GM12892 (cell line): ENCODE measurements around the gene TBC1D22A.

Experiments used
- POLR2A ChIP-seq: IDR thresholded peaks from 2 replicates; pipeline ENCODE4 v1.6.1; 2011; ENCODE audit warnings: low read depth, low read length, control low read depth
- POLR2AphosphoS5 ChIP-seq: IDR thresholded peaks from 2 replicates; pipeline ENCODE4 v1.6.1; 2011; ENCODE audit warnings: low read depth, low read length, control low read depth

DNA sequence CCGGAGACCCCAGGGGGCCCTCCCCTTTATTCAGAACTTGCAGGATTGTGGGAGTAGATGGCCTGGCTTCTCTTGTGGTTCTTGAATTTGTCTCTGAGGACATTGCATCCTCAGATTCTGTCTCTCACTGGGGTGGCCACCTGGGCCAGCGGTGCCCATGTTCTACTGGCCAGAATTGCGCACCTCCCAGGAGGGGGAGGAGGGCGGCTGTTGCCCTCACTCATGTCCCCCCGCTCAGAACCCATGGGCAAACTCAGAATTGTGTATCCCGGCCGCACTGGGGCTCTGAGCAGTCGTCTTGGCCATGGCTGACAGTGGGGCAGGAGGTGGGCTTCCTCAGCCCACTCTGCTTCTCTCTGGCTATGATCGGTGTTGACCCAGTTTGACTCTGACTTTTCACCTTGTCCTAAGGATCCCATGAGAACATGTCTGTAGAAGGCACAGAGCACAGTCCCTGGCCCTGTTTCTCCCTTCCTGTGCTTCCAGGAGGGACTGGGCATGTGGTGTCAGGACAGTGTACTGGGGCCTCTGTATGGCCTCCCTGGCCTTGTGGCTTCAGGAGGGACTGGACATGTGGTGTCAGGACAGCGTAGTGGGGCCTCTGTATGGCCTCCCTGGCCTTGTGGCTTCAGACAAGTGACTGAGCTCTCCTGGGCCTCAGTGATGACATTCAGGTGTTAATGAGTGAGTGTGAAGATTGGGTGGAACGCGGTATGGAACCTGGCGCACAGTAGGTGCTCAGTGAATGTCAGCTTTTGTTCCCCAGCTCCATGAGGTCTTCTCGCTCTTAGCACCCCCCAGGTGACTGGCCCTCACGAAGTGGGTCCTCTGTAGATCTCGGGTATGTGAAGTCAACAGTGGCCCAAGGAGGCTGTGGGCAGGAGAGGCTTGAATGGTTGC, 99.3 kb downstream of the TBC1D22A start:
- TF ChIP-seq POLR2A (no peak), POLR2AphosphoS5 (no peak)
